HG02759 (cell line): ENCODE results near the gene KRT36.
A peak's percentile ranks its signal among the peaks of the same experiment; 100 is the strongest.

Source experiments
- ATAC-seq: cut with Tn5 transposase; IDR thresholded peaks from one replicate; pipeline ENCODE4 v1.9.1; 2021; ENCODE audit warnings: mild to moderate bottlenecking, moderate library complexity; ENCODE audit not compliant: unreplicated experiment

KRT36 gene

DNA sequence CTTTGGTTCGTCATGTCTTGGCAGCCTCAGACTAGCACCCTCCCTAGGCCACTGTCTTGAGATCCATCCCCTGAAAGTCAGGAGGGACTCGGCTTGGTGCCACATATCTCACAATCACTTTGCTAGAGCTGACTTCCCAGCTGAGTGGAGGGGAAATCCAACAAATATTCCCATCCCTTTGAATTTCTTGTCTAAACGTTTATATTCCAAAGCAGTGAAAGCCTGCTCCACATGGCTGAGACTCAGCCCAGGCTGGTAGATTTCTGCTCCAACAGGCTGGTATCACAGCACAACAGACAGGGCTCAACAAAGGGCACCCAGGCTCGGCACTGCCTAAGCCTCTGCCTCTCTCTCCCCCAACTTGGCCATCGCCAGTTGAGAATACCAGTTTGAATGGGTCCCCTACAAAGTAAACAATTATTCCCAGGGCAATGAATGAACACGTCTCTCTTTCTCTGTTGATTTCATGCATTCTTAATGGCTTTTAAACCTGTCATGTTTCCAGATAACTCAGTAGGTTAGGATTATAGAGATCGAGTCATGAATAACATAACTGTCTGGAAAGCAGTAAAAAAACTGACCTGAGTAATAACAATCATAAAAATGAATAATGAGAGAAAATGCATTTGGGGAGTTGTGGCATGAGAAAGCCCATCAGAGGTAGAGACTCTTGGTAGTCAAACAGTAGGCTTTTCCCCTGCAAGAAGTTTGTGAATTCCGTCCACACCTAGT is 14.7 kb upstream of the KRT36 start:
- no peak for ATAC-seq

DNA sequence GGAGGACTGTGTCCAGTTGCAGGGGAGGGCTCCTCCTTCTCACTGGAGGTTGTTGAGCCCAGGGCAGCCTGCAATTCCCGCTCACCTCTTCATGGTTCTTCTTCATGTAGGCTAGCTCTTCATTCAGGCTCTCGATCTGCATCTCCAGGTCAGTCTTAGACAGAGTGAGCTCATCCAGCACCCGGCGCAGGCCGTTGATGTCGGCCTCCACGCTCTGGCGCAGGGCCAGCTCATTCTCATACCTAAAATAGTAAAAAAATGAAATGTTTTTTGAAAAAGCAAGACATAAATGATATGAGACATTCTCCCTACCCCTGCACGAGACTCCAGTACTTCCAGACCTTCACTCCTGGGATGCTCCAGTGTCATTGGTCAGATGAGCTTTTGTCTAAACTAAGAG is 13.5 kb upstream of the KRT36 start:
- no peak for ATAC-seq

DNA sequence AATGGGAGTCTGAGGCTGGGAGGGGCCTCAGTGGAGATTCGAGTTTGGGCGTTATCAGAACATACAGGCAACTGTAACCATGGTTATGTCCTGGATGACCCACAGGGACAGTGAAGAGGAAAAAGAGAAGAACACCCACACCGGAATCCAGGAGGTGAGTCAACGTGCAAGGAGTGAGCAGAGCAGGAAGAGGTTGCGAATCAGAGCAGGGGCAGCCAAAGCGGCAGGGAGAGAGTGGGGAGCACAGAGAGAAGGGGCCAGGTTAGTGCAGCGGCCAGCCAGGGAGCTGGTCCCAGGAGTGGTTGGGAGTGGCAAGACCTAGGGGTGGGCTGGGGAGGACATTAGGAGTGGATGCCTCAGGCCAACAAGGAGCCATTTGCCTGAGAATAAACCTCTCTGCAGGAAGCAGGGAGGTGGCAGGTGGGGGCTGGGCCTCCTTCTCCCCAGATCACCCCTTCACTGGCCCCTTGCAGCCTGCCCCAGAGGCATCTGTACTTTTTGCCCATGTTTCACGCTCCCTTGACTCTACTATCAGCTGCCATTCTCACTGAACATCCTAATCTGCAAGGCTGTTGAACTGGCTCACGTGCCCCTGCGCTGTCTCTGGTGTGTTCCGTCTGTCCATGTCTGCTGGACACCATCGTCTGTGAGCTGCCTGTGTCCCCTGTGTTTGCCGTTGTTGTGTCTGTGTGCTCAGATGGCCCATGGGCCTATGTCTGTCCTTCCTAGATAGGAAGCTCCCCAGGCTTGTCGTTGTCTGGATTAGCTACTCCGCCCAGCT is 10.6 kb upstream of the KRT36 start:
- no peak for ATAC-seq

DNA sequence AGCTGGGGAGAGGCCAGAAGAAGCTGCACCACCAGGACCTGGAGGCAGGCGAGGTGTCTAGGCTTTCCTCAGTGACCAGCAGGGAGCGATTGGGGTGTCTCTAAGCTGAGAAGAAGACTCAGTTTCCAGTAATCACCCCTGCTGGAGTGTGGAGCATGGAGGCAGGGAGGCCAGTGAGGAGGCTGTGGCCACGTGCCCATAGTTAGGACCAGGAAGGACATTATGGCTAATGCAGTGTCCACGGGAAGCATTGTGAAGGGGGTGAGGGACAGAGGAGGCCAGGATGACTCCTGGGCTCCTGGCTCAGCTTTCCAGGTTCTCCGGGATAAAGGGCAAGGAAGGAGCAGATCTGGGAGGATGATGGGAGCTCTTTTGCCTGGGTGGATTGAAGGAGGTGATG is 10.0 kb upstream of the KRT36 start:
- ATAC-seq, result no peak

DNA sequence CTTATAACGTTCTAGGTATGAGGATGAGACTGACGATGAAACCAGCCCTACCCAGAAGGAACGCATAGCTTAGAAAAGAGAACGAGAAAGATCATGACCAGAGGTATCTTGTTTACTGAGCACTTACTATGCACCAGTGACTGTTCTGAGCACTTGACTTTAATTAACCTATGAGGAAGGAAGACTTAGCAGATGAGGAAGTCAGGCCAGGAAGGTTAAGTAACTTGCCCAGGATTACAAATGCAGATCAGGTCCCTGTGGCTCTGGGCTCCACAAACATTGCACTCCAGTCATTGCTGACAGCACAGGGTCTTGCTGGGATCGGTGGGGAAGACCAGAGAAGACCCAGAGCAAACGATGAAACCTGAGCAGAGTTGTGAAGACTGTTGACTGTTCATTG is 8.6 kb upstream of the KRT36 start:
- ATAC-seq, result no peak

DNA sequence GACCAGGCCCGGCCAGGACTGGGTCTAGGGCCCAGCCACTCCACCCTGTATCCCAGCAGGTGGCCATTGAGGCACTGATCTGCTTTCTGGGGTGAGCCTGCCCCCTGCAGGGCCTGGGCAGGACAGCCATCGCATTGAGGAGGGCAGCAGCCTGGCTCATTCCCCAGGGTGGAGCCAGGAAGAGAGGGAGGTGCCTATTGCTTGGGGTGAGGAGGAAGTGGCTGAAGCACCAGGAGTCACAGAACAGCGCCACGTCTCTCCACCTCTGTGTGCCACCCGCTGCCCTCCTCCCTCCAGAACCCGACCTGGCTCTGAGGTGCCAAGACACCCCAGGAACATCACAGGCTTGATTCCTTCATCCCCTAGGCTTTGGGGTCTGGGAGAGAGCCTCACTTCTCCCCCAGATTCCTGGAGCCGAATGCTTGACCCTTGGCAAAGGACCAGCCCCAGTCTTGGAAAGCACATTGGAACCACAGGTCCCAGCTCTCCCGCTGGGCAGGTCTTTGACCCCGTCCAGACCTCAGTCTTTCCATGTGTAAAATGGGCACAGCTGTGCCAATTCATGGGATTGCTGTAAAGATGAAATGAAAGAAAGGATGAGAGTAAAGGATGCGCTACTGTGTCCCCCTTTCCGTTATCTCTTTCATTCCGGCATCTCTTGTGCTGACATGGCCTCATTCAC is 7.2 kb upstream of the KRT36 start:
- peak; percentile 68 for ATAC-seq

DNA sequence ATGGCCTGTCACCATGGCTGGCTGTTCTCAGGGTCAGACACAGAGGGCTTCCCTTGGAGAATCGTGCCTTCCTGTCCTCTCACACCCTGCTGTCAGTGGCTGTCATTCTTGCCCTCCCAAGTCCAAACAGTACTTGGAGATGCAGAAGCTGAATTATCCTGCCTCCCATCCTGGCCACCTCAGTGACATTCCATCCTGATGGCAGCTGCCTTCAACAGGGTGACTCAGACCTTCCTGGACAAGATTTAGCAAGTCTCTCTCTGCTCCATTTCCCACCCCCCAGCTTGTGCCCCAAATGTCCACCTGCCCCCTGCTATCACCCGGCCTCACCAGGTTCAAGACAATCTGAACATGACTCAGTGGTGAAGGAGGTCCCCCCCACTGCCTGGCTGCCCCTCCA is 4.8 kb upstream of the KRT36 start:
- ATAC-seq, result no peak

DNA sequence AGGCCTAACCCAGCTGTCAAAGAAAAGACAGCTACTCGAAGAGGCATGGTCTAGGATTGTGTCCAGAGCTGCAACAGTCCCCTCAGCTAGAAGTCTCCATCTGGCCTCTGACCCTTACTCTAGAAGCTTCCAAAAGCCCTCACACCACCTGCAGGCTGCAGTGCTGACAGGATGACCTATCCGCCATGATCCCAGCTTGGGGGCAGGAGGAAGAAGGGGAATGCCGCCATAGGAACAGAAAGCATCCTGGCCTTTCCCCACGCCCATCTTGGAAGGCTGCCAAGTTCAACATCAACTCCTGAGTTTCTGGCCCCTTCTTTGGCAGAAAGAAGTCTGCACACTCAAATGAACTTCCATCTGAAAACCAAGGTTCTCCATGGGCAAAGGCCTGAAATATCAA is 3.1 kb upstream of the KRT36 start:
- no peak for ATAC-seq

DNA sequence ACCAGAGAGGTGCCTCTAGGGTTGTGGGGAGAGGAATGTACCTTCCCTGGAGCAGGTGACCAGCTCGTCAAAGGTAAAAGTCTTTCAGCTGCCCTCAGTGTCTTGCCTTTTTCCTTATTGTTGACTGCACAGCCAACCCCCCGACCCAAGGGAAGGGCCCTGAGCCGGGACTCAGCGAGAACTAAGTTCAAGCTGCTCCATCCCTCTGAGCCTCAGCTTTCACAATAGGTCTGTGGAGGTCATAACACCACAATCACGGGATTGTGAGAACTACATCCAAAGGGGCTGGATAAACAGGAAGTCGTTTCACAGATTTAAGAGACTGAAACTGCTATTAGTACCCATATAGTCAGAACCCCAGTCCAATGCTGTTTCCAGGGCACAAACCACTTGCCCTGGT is 2.6 kb upstream of the KRT36 start:
- no peak for ATAC-seq

DNA sequence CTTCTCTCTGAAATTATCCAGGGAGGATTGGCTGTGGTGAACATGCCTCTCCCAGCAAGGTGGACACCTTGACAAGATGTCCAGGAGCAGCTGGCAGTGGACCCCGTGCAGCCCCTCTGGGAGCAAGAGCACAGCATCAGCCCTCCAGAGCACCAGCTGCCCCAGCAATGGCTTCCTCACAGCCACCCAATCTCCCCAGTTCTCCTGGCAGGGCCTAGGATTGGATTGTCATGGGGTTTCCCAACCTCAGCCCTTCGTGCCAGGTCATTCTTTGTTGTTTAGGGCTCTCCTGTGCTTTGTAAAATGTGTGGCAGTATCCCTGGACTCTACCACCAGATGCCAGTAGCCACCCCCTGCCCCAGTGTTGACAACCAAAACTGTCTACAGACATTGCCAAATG is 1.8 kb upstream of the KRT36 start:
- no peak for ATAC-seq

DNA sequence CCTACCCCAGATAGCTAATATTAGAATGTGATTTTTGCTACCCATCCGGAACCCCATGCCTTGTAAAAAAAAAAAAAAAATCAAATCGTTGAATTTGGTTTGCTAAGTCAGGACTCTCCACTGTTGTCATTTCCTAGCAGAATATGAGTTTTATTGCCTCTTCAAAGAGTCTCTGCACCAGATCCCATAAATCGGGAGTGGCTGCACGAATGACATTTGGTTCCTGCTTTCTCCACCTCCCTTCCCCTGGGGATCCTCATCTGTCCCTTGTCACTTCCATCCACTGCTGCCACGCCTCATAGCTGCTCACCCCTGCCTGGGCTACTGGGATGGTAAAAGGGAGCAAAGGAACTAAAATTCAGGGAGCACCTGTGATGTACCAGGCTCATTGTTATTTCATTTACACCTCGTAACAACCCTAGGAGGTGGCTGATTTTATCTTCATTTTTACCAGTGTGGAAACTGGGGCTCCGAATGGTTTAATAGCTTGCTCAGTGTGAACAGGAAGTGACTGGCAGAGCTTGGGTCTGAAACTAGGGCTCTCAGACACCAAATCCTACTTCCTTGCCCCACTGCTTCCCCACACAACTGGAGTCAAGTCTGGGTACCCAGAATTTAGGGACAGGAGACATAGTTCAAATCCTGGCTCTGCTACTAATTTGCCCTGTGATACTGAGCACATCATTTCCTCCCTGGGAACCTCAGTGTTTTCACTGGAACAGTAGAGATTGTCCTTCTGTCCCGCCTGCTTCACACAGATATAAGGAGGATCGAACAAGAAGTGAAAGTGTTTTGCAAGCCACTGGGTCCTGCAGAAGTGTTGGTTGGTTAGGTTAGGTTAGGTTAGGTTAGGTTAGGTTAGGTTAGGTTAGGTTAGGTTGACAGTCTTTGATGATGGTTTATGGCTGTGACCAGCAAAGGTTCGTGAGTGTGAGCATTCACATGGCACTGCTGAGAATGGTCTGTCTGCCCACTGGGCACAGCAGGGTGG is 585 bp upstream of the KRT36 start:
- no peak for ATAC-seq

DNA sequence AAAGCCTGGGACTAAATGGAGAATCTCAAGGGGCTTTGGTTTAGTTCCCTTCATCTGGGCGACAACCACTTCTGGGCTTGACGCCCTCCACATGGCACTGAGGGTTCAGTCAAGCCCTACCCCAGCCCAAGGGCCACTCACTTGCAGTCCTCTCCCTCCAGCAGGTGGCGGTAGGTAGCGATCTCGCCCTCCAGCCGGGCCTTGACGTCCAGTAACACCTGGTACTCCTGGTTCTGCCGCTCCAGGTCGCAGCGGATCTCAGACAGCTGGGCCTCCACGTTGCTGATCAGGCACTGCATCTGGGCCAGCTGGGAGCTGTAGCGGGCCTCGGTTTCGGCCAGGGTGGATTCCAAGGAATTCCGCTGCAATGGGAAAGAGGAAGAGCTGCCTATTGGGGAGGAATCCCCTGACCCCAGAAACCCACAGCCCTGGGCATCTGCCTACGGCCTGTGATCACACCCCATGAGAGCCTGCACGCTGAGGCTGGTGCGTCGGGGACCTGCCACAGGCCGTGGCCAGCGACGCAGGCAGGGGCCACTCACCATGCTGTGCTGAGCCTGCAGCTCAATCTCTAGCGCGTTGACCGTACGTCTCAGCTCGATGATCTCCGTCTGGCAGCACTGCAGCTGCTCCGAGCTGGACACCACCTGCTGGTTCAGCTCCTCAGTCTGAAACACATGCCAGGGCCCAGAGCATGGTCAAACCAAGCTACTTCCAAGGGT is 2.7 kb downstream of the KRT36 start:
- ATAC-seq, result no peak

DNA sequence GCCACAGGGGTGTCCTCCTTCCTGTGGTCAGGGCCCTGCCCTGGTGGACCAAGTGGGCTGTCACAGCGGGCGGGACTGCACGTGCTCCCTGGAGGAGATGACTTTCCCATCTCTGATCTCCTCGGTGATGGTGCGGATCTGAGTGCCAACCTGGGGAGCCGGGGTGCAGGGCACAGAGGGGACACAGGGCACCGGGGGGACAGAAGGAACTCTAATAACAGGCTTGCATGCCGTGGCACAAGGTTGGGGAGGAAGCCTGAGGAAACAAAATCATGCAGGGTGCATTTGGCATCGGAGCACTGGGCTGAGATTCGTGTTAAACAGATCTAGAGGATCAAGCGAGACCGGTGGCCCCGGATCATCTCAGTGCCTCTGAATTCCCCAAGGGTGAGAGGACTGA is 3.4 kb downstream of the KRT36 start:
- no peak for ATAC-seq

DNA sequence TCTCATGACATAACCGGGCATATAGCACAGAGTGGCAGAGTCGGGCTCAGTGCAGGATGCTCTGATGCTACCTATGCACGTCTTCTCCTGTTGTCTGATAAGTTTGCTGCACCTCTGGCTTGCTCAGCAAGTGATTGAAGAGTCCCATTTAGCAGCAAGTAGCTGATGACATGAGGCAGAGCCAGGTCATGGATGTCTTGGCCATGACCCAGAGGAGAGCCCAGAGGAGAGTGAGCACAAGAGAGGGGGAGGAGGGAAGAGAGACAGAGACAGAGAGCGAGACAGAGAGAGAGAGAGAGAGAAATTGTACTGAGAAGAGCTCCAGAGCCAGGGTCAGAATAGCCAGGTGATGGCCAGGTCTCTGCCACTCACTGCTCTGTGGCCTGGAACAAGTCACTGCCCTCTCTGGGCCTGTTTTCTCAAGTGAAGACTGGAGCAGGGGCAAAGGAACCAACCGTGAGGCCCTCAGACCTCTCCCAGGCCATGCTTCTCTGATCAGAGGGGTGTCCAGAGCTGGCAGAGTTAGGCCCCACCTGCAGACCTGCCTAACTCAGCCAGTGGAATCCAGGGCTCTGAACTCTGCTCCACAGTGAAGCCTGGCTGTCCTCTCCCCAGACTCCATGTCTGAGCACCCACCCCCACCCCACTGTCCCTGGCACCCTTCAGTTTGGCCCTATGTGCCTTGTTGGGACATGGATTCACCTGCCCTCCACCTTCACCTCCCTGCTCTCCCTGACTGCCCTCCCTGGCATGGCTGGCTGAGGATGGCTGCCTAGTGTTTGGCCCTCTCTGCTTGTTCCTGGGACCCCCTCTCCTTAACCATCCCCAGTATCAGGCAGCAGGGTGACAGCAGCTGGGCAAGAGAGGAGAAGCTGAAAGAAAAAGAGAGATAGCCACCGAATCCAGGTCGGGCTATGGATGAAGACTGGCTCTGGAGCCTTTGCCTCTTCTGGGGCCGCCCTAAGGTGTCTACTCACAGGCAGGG is 4.5 kb downstream of the KRT36 start:
- ATAC-seq, result no peak

DNA sequence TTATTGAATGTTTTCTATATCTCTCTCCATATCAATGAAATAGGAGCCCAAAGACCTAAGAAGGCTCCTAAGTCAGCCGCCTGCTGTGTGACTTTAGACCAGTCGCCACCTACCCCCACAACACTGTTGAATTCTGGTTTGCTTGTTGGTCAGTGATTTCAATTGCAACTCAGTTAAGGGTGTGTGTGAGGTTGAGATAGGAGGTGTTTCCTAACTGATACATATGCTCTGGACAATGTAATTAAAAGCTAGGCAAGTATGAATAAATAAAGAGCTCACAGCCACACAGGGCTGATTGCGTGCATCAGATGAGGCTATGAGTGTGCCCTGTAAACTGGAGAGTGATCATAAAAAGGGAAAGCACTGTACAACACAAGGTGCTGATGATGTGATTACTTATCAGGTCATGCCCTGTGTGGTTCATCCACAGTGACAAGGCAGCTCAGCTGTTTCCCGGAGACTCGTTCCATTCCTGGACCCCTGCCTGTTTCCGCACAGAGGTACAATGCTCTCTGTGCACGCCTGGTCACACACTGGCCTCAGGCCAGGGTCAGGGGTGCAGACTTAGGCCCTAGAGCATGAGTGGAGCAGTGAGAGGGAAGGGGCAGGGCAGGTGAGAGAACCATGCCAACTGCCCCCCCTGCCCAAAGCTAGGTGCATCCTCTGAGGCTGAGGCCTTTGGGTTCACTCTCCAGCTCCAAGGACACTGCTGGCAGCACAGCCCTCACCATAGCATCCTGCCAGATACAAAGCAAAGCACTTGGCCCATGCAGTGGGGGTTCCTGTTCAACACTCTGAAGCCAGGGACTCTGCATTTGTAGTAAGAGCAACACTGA is 5.5 kb downstream of the KRT36 start:
- ATAC-seq, result no peak

DNA sequence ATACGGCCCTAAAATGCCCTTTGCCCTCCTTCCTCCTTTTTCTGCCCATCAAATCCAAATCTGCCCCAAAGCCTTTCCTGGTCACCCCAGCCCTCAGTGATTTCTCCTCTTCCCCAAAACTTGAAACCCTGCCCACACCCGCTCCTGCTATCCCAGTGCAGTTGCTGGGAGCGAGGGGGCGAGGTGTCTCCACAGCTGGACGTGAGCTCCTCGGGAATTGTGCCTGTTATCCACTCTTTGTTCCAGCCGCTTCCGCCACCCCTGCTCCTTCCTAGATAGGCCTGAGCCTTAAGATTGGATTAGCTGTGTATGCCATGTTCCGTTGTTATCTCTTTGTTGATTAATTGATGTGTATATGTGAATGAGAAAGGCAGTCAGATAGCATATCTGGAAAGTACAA is 6.2 kb downstream of the KRT36 start:
- ATAC-seq, result no peak

DNA sequence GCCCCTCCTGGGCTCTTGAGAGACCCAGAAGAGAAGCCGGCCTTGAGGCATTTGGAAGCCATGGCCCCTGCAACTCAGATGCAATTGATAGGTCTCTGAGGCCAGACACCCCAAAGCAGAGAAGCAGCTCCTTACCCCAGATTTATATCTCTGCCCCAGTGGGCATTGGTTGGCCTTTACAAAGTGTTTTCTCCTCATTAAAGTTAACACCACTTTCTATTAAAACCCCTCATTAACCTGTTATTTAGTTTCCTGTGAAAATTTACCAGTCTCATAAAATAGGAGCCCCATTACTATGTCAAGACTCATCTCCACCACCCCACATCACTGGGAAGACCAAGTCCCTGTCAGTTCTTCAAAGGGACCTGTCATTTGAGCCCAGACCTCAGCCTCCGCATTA is 8.7 kb downstream of the KRT36 start, which contains the start of gene KRT35:
Gene KRT35 (minus strand): TSS at position 116 of the 400 bp plus-strand sequence. CDS start 54 bp downstream, at position 62.
- no peak for ATAC-seq

DNA sequence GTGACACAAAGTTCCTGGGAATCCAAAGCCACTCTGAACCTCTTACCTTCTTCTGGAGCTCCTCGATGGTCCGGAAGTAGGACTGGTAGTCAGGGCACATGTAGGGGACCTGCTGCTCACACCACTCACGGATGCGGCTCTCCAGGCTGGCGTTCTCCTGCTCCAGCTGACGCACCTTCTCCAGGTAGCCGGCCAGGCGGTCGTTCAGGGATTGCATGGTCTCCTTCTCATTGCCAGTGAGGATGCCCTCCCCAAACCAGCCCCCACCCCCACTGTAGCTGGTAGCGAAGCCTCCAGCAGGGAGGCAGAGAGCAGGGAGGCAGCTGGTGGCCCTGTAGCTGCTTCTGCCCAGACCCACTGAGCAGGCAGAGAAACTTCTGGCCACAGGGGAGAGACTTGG is 9.1 kb downstream of the KRT36 start:
- no peak for ATAC-seq
